HUDEP-2 (cell line): ENCODE results near the gene AGBL2.
A peak's percentile ranks its signal among the peaks of the same experiment; 100 is the strongest.
"Not testable (repeated sequence)": the region's sequence is repeated elsewhere in the genome, so short reads cannot be mapped to it uniquely, and the experiment has no call there.

Source experiments
- DNase-seq, 76 experiments: peaks; one replicate each; lab custom pipeline; 2025; ENCODE audit not compliant: unreplicated experiment in 76 of 76; lab: John Stamatoyannopoulos, UW

AGBL2 gene

GRCh38 chr11:47705721-47706120 is 9.4 kb downstream of the AGBL2 start:
- DNase-seq = peak in 3 of 76 experiments; percentile 6 to 22 (median 22)

GRCh38 chr11:47691979-47692378 is 23.2 kb downstream of the AGBL2 start:
- no peak for DNase-seq

DNA sequence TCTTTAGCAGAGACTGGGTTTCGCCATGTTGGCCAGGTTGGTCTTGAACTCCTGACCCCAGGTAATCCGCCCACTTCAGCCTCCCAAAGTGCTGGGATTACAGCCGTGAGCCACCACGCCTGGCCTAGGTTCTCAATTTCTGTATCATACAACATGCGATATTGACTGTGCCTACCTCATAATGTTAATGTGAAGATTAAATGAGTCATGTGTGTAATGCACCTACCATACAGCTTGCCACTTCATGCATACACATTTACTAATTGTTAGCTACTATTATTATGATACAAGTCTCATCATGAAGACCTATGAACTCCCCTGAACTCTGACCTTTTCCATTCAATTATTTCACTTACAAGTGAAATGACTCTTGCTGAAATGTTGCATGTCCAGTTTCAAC is 25.7 kb downstream of the AGBL2 start:
- no peak for DNase-seq

DNA sequence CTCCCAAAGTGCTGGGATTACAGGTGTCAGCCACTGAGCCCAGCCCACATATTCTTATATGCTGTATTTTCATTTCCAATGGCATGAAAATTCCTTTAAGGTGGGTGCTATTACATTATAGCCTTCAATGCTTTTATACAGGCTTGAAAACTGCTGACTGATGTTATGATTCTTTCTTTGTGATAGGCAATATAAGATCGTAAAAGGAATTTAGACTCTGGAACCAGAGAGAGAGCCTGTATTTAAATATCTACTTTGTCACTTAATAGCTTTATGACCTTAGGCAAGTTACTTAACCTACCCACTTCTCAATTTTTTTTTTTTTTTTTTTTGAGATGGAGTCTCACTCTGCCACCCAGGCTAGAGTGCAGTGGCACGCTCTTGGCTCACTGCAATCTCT is 26.2 kb downstream of the AGBL2 start:
- no peak for DNase-seq

- no peak for DNase-seq
These were observed 27.1 kb downstream of the AGBL2 start for GRCh38 chr11:47688111-47688510.

DNA sequence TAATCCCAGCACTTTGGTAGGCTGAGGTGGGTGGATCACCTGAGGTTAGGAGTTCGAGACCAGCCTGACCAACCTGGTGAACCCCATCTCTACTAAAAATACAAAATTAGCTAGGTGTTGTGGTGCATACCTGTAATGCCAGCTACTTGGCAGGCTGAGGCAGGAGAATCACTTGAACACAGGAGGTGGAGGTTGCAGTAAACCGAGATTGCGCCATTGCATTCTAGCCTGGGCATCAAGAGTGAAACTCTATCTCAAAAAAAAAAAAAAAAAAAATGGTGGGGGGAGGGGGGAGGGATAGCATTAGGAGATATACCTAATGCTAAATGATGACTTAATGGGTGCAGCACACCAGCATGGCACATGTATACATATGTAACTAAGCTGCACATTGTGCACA is 28.5 kb downstream of the AGBL2 start:
- not testable (repeated sequence) for DNase-seq

DNA sequence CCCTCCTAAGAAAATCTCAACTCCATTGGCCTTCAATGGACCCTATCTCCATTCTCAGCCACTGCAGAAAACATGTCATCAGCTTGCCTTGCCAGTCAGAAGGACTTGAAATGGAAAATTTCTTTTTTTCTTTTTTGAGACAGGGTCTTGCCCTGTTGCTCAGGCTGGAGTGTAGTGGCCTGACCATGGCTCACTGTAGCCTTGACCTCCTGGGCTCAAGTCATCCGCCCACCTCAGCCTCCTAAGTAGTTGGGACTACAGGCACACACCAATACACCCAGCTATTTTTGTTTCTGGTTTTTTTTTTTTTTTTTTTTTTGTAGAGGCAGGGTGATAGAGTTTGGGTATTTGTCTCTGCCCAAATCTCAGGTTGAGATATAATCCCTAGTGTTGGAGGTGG is 29.0 kb downstream of the AGBL2 start:
- DNase-seq = no peak

- no peak for DNase-seq
These were observed 39.3 kb downstream of the AGBL2 start for GRCh38 chr11:47675851-47676250.

GRCh38 chr11:47672283-47672730 is 42.9 kb downstream of the AGBL2 start:
- DNase-seq = peak in 1 of 76 experiments; percentile 11

DNA sequence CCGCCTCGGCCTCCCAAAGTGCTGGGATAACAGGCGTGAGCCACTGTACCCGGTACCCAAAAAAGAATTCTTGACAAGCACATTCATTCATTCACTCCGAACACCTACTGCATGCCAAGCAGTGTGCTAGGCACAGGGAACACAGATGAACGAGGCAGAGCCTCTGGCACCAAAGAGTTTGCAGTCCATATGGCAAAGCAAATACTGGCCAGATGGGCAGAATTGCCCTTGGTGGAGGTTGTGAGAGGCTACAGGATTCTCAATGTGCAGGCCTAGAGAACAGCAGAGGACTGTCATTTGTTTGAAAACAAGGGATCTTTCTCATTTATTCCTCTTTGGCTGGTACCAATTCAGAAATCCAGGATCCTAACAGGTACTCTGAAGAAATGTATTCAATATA is 45.3 kb downstream of the AGBL2 start:
- no peak for DNase-seq

GRCh38 chr11:47668665-47669064 is 46.5 kb downstream of the AGBL2 start:
- DNase-seq = no peak

DNA sequence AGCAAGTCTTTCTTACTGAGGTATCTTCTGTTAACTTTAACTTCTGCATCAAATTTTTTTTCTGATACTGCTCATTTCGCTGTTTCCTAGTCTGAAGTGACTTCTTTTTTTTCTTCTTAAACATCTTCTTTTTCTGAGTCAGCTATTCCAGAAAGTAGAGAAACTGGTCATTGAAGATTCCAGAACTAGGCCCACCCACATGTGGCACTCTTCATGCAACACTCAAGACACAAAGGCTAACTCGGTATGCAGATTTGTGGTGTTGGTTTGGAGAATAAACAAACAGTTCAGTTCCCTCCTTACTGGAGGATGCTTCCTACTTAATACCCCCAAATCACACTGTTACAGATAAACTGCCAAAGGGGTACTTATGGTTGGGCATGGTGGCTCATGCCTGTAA is 47.6 kb downstream of the AGBL2 start:
- no peak for DNase-seq

- DNase-seq = no peak
These were observed 48.0 kb downstream of the AGBL2 start for GRCh38 chr11:47667135-47667534.

- not testable (repeated sequence) for DNase-seq
These were observed 50.2 kb downstream of the AGBL2 start for GRCh38 chr11:47664936-47665335.

- DNase-seq = no peak
These were observed 53.9 kb downstream of the AGBL2 start for GRCh38 chr11:47661245-47661644.

GRCh38 chr11:47659276-47659675 is 55.9 kb downstream of the AGBL2 start:
- DNase-seq = no peak

DNA sequence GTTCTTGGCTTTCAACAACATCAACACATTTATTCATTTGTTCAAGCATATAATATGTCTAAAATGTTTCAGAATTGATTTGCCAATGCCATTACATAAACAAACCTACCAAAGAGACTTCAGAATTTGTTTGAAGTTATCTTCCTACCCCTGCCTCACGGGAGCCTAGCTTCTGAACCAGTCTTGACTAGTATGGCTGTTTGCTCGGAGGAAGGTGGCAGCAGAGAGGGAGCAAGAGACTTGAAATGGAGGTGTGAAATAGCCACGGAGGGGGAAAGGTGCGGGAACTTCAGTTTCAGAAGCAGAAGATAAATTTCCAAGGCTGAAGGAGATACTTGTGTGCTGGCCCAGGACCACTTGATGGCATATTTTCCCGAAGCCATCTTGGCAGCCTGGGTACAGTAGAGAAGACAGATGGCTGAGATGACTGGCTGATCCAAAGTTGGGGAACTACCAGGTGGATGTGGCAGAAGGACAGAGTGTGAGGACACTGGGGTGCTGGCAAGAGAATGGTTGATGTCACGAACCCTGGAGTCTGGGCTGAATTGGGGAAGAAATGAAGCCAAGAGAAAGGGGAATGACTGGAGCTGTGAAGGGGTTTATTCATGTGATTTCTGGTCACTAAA is 58.8 kb downstream of the AGBL2 start:
- no peak for DNase-seq

- no peak for DNase-seq
These were observed 63.2 kb downstream of the AGBL2 start for GRCh38 chr11:47651818-47652469.

- no peak for DNase-seq
These were observed 65.9 kb downstream of the AGBL2 start for GRCh38 chr11:47649276-47649675.

- DNase-seq = no peak
These were observed 69.2 kb downstream of the AGBL2 start for GRCh38 chr11:47646019-47646418.

DNA sequence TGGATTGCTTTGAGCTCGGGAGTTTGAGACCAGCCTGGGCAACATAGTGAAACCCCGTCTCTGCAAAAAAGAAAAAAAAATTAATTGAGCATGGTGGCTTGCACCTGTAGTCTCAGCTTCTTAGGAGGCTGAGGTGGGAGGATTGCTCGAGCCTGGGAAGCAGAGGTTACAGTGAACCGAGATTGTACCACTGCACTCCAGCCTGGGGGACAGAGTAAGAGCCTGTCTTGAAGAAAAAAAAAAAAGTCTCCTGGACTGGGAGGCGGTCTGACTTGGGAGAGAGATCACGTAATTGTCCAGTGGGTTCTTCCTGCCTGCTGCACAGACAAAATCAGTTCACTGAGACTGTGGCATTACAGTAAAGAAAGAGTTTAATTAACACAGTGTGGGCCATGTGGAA is 69.7 kb downstream of the AGBL2 start:
- no peak for DNase-seq

- DNase-seq = peak; percentile 32 to 98 (median 95)
These were observed 72.9 kb downstream of the AGBL2 start, which contains the start of gene MTCH2 for GRCh38 chr11:47642099-47642855. MTCH2 (minus strand) TSS chr11:47642559; CDS start chr11:47642465, 94 bp downstream.
